Caco-2 (cell line): ENCODE data around the gene PPL. TPM values are rescaled to one million over a fixed set of nuclear protein-coding genes. Genes with fewer than 3 reads are reported as not detected.

Experiments used
- Bru-seq: library from RNA; stranded (reverse); fragments of 400-500 nt; gene quantifications from one replicate; lab custom pipeline; 2021; lab: Mats Ljungman, UMichigan
- BruChase-seq, 2 experiments: library from RNA; stranded (reverse); fragments of 400-500 nt; gene quantifications; one replicate each; lab custom pipeline; 2021; lab: Mats Ljungman, UMichigan
- BruUV-seq: library from RNA; stranded (reverse); fragments of 400-500 nt; replicated peaks from 2 replicates; lab custom pipeline; 2021; lab: Mats Ljungman, UMichigan
- CTCF ChIA-PET: fragments of 300-600 bp; sonication (Branson Sonifier 250); formaldehyde crosslinking; loops from one replicate; lab custom pipeline; 2022; ENCODE audit warnings: antibody characterized with exemption; lab: Charles Lee
- POLR2A ChIA-PET: fragments of 300-600 bp; sonication (Branson Sonifier 250); formaldehyde crosslinking; loops from one replicate; lab custom pipeline; 2022; ENCODE audit warnings: antibody characterized with exemption; lab: Charles Lee
- DNase-seq, 2 experiments: peaks; one replicate each; pipeline versions ENCODE4 v3.0.0 to v3.0.0-alpha.2; 2020 to 2022
- H3K27me3 ChIP-seq: replicated peaks from 2 replicates; pipeline ENCODE4 v1.6.0; 2011; ENCODE audit warnings: low read length; ENCODE audit not compliant: control insufficient read depth, insufficient read depth
- H3K36me3 ChIP-seq: 2 replicates; pipeline ENCODE4 v1.5.1; 2011; ENCODE audit warnings: low read length; ENCODE audit not compliant: control insufficient read depth, insufficient read depth
- H3K4me1 ChIP-seq: fragments of 250-450 bp; sonication (Bioruptor Pico); 2 replicates; pipeline ENCODE4 v1.5.1; 2020; ENCODE audit warnings: mild to moderate bottlenecking
- H3K4me3 ChIP-seq: 2 replicates; pipeline ENCODE4 v1.5.1; 2011; ENCODE audit warnings: low read depth, mild to moderate bottlenecking, control low read depth, low read length
- H3K9me3 ChIP-seq: fragments of 250-450 bp; sonication (Bioruptor Pico); 2 replicates; pipeline ENCODE4 v1.5.1; 2020; ENCODE audit warnings: mild to moderate bottlenecking, moderate library complexity
- H3K27ac Mint-ChIP-seq: one replicate; pipeline ENCODE4 v1.8.0; 2022; ENCODE audit warnings: mixed read lengths; ENCODE audit not compliant: unreplicated experiment
- H3K27me3 Mint-ChIP-seq: one replicate; pipeline ENCODE4 v1.8.0; 2022; ENCODE audit warnings: mixed read lengths; ENCODE audit not compliant: insufficient read depth, unreplicated experiment
- H3K36me3 Mint-ChIP-seq: one replicate; pipeline ENCODE4 v1.8.0; 2022; ENCODE audit warnings: mild to moderate bottlenecking, mixed read lengths; ENCODE audit not compliant: insufficient read depth, unreplicated experiment
- H3K4me1 Mint-ChIP-seq: one replicate; pipeline ENCODE4 v1.8.0; 2022; ENCODE audit warnings: low read depth, mixed read lengths; ENCODE audit not compliant: unreplicated experiment
- H3K4me3 Mint-ChIP-seq: one replicate; pipeline ENCODE4 v1.8.0; 2022; ENCODE audit warnings: mild to moderate bottlenecking, moderate library complexity, mixed read lengths; ENCODE audit not compliant: unreplicated experiment
- H3K9me3 Mint-ChIP-seq: one replicate; pipeline ENCODE4 v1.8.0; 2022; ENCODE audit warnings: mixed read lengths; ENCODE audit not compliant: unreplicated experiment
- intact Hi-C: fragments of 100-400 bp; cut with micrococcal nuclease; formaldehyde crosslinking; loops from one replicate; pipeline ENCODE4 v1.10.0; 2022; ENCODE audit not compliant: unreplicated experiment
- long read RNA-seq: library from polyadenylated mRNA; stranded (forward); transcript quantifications from one replicate; pipeline ENCODE4 v2.0.0, GENCODE V29; 2022
- total RNA-seq: library from RNA; stranded (reverse); gene quantifications from 2 replicates; pipeline ENCODE4 v1.2.3, GENCODE V29; 2022
- TF ChIP-seq, protein P1 (sequence below), 2 experiments: fragments of 200-600 bp in 1 of 2; IDR thresholded peaks; 1 replicate in 1 of 2; 2 replicates in 1 of 2; pipeline versions ENCODE4 v1.5.1 to v1.8.0; 2011 to 2022; ENCODE audit warnings: antibody characterized with exemption in 1 of 2, control low read depth in 1 of 2, inconsistent platforms in 1 of 2, low read depth in 1 of 2, low read length in 1 of 2, mild to moderate bottlenecking in 1 of 2, moderate library complexity in 1 of 2; ENCODE audit not compliant: insufficient read depth in 1 of 2, severe bottlenecking in 1 of 2, unreplicated experiment in 1 of 2

PPL gene, protein sequence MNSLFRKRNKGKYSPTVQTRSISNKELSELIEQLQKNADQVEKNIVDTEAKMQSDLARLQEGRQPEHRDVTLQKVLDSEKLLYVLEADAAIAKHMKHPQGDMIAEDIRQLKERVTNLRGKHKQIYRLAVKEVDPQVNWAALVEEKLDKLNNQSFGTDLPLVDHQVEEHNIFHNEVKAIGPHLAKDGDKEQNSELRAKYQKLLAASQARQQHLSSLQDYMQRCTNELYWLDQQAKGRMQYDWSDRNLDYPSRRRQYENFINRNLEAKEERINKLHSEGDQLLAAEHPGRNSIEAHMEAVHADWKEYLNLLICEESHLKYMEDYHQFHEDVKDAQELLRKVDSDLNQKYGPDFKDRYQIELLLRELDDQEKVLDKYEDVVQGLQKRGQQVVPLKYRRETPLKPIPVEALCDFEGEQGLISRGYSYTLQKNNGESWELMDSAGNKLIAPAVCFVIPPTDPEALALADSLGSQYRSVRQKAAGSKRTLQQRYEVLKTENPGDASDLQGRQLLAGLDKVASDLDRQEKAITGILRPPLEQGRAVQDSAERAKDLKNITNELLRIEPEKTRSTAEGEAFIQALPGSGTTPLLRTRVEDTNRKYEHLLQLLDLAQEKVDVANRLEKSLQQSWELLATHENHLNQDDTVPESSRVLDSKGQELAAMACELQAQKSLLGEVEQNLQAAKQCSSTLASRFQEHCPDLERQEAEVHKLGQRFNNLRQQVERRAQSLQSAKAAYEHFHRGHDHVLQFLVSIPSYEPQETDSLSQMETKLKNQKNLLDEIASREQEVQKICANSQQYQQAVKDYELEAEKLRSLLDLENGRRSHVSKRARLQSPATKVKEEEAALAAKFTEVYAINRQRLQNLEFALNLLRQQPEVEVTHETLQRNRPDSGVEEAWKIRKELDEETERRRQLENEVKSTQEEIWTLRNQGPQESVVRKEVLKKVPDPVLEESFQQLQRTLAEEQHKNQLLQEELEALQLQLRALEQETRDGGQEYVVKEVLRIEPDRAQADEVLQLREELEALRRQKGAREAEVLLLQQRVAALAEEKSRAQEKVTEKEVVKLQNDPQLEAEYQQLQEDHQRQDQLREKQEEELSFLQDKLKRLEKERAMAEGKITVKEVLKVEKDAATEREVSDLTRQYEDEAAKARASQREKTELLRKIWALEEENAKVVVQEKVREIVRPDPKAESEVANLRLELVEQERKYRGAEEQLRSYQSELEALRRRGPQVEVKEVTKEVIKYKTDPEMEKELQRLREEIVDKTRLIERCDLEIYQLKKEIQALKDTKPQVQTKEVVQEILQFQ (N-terminal part only)
- total RNA-seq (61.5 and 68.1 TPM in 2 replicates), Bru-seq, nascent RNA (percentile 72 among the genes with signal in this experiment), BruChase-seq, experiment 1, labeled RNA remaining after a 2-hour chase (percentile 77 among the genes with signal in this experiment), BruChase-seq, experiment 2, labeled RNA remaining after a 6-hour chase (percentile 81 among the genes with signal in this experiment)
- long read RNA-seq, full-length matches to known transcripts, result 11 of 54 reads
- long read RNA-seq, partial matches to known transcripts, result 34 of 54 reads
- long read RNA-seq, other reads (novel, unspliced or antisense), result 9 of 54 reads

DNA sequence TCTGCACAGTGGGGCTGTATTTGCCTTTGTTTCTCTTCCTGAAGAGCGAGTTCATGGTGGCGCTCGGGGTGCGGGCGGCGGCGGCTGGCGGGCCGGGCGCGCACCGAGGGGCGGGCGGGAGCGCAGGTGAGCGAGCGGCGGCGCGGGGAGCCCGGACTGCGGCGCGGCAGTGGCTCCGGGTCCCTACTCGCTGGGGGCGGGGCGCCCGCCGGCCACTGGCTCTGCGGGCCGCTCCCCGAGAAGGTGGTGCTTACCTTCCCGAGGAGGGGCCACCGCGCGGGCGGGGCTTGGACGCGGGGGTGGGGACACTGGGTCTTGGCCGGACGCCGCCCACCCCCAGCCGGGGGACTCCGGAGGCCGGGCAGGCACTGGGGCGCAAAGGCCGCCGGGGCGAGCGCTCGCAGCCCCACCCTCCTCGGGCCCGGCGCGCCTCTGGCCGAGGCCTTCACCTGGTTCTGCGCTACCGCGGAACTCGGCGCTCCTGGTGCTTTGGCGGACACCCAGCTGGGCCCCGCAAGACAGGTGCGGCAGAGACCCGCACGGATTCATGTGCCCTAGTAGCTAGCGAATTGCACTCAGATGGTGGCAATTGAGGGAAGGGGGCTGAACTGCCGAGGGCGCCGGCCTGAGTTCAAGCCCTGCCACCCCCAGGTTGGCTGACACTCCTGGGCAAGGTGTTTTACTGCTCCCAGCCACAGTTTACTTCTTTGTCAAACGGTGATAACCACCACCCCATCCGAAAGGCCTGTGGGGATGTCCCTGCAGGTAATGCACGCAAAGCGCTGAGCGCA, at the start of gene PPL:
TSS of gene PPL (minus strand) at position 158 of the 791 bp plus-strand sequence. CDS start at position 55, 103 bp downstream.
- Mint-ChIP-seq H3K36me3 (peaks cover 5% of the 10 kb centered on the region), H3K27me3 (no peaks in the 10 kb centered on the region), H3K4me1 (no peaks in the 10 kb centered on the region), H3K27ac (peak within 1 kb of the TSS; percentile 63), H3K9me3 (no peaks in the 10 kb centered on the region), H3K4me3 (peak within 1 kb of the TSS; percentile 88)
- Histone ChIP-seq H3K27me3 (no peaks in the 10 kb centered on the region), H3K9me3 (no peaks in the 10 kb centered on the region), H3K4me1 (peaks cover 17% of the 10 kb centered on the region), H3K4me3 (peak within 1 kb of the TSS; percentile 77), H3K36me3 (no peaks in the 10 kb centered on the region)
- DNase-seq, result peak; percentile 96 to 98
- ChIA-PET CTCF (interaction anchor here (1.0 to 2.3 kb wide), 7 partner anchors 8 to 91 kb away, joined by 3 to 12 read pairs (median 4); partner anchors contain the start of gene SEC14L5), POLR2A (interaction anchor here (1.3 to 1.9 kb wide), 2 partner anchors 19 to 90 kb away, joined by 3 to 11 read pairs; partner anchors contain the start of genes GLYR1 and UBN1)
- TF ChIP-seq, protein P1, sequence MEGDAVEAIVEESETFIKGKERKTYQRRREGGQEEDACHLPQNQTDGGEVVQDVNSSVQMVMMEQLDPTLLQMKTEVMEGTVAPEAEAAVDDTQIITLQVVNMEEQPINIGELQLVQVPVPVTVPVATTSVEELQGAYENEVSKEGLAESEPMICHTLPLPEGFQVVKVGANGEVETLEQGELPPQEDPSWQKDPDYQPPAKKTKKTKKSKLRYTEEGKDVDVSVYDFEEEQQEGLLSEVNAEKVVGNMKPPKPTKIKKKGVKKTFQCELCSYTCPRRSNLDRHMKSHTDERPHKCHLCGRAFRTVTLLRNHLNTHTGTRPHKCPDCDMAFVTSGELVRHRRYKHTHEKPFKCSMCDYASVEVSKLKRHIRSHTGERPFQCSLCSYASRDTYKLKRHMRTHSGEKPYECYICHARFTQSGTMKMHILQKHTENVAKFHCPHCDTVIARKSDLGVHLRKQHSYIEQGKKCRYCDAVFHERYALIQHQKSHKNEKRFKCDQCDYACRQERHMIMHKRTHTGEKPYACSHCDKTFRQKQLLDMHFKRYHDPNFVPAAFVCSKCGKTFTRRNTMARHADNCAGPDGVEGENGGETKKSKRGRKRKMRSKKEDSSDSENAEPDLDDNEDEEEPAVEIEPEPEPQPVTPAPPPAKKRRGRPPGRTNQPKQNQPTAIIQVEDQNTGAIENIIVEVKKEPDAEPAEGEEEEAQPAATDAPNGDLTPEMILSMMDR (IDR thresholded peaks at IDR 0.05; ENCODE audit: insufficient read depth in 1 of 2, low read depth in 1 of 2, low read length in 1 of 2, severe bottlenecking in 1 of 2, unreplicated experiment in 1 of 2), result no peak
- intact Hi-C loops, result loop anchor here (1.0 to 5.0 kb wide), 4 partner anchors 12 to 90 kb away; partner anchors contain the start of genes GLYR1, SEC14L5 and UBN1
- no TSS peak for BruUV-seq

DNA sequence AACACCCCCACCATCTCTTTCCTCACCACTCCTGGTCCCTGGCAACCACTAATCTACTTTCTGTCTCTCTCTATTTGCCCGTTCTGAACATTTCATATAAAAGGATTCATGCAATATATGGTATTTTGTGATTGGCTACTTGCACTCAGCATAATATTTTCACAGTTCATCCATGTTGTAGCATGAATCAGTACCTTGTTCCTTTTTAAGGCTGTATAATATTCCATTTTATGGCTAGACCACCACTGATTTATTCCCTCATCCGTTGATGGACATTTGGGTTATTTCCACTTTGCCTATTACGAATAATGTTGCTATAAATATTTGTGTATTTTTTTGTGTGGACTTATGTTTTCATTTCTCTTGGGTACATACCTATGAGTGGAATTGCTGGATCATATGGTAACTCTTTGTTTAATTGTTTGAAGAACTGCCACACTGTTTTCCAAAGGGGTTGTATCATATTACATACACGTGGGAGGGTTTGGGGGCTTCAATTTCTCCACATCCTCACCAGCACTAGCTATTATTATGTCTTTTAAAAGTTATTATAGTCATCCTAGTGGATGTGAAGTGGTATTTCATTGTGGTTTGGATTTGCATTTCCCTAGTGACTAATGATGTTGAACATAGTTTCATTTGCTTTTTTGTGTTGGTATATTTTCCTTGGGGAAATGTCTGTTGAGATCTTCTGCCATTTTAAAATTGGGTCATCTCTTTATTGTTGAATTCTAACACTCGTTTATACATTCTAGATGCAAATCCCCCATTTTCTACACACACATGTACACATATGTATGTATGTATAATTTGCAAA, 47.4 kb upstream of the PPL start:
- DNase-seq, result no peak
- no peaks in the 10 kb centered on the region for H3K9me3 Mint-ChIP-seq
- Histone ChIP-seq H3K27me3 (no peaks in the 10 kb centered on the region), H3K36me3 (no peaks in the 10 kb centered on the region), H3K4me1 (no peaks in the 10 kb centered on the region), H3K9me3 (no peaks in the 10 kb centered on the region), H3K4me3 (no peak overlapping the region)
- ChIA-PET CTCF (no interaction called here), POLR2A (no interaction called here)
- TF ChIP-seq, protein P1 (IDR thresholded peaks at IDR 0.05; ENCODE audit: insufficient read depth in 1 of 2, low read depth in 1 of 2, low read length in 1 of 2, severe bottlenecking in 1 of 2, unreplicated experiment in 1 of 2), result no peak
- no TSS peak for BruUV-seq
- H3K4me1 Mint-ChIP-seq, result no peaks in the 10 kb centered on the region
- no peak overlapping the region for H3K4me3 Mint-ChIP-seq
- H3K27ac Mint-ChIP-seq, result no peak overlapping the region
- H3K27me3 Mint-ChIP-seq, result peaks cover 6% of the 10 kb centered on the region
- no peaks in the 10 kb centered on the region for H3K36me3 Mint-ChIP-seq
- intact Hi-C loops, result no loop called here
